K562 (cell line): ENCODE measurements around the gene ACTR3C. TPM values are rescaled to one million over a fixed set of nuclear protein-coding genes. Genes with fewer than 3 reads are reported as not detected.

Experiments used
- ADNP ChIP-seq: fragments of 200-800 bp; sonication (Bioruptor generic); IDR thresholded peaks from 2 replicates; pipeline ENCODE4 v1.6.1; 2016; ENCODE audit warnings: missing genetic modification characterization, missing compliant biosample characterization
- BRCA1 ChIP-seq, 2 experiments: fragments of 450-650 bp in 1 of 2; sonication (generic) in 1 of 2; formaldehyde crosslinking in 1 of 2; IDR thresholded peaks; 2 replicates each; pipeline versions ENCODE4 v1.5.0 to v1.6.1; 2017 to 2020; ENCODE audit warnings: mild to moderate bottlenecking in 1 of 2, missing genetic modification reagents in 1 of 2
- CGGBP1 ChIP-seq: fragments of 250-450 bp; sonication (Bioruptor Pico); IDR thresholded peaks from 2 replicates; pipeline ENCODE4 v1.9.0; 2021; ENCODE audit warnings: mild to moderate bottlenecking
- ELF2 ChIP-seq: fragments of 250-450 bp; sonication (Bioruptor Pico); IDR thresholded peaks from 2 replicates; pipeline ENCODE4 v1.5.0; 2021; ENCODE audit warnings: mild to moderate bottlenecking
- HDAC1 ChIP-seq, 2 experiments: fragments of 450-650 bp; IDR thresholded peaks; 2 replicates each; pipeline ENCODE4 v1.6.1; 2016 to 2017; ENCODE audit warnings: inconsistent platforms in 1 of 2, mild to moderate bottlenecking in 1 of 2, moderate library complexity in 1 of 2
- HDAC8 ChIP-seq: fragments of 450-650 bp; IDR thresholded peaks from 2 replicates; pipeline ENCODE4 v1.6.1; 2016; ENCODE audit warnings: mild to moderate bottlenecking, missing genetic modification characterization, moderate library complexity, missing compliant biosample characterization
- KHSRP ChIP-seq: fragments of 450-650 bp; IDR thresholded peaks from 2 replicates; pipeline ENCODE4 v1.6.1; 2017
- MBD1 ChIP-seq: fragments of 250-450 bp; sonication (Bioruptor Pico); IDR thresholded peaks from 2 replicates; pipeline ENCODE4 v1.8.0; 2022; ENCODE audit warnings: inconsistent platforms
- NCOR1 ChIP-seq: fragments of 450-650 bp; IDR thresholded peaks from 2 replicates; pipeline ENCODE4 v1.6.1; 2016; ENCODE audit warnings: mild to moderate bottlenecking, moderate library complexity
- POLR3G ChIP-seq: IDR thresholded peaks from 2 replicates; pipeline ENCODE4 v1.6.1; 2011; ENCODE audit not compliant: insufficient read length, insufficient replicate concordance; ENCODE audit errors: extremely low read depth
- RBBP5 ChIP-seq: fragments of 200-600 bp; sonication (generic); IDR thresholded peaks from 2 replicates; pipeline ENCODE4 v1.6.1; 2012; ENCODE audit warnings: borderline replicate concordance, mild to moderate bottlenecking, low read length, control low read depth, inconsistent platforms; ENCODE audit not compliant: insufficient read depth, poor library complexity, severe bottlenecking
- SAP30 ChIP-seq: fragments of 200-600 bp; sonication (generic); IDR thresholded peaks from 2 replicates; pipeline ENCODE4 v1.6.1; 2012; ENCODE audit warnings: borderline replicate concordance, low read depth, mild to moderate bottlenecking, moderate library complexity, low read length, control low read depth, inconsistent platforms; ENCODE audit not compliant: insufficient read depth, poor library complexity, severe bottlenecking
- U2AF1 ChIP-seq: fragments of 200-400 bp; formaldehyde crosslinking; optimal IDR thresholded peaks from 2 replicates; pipeline ENCODE3; 2017; ENCODE audit warnings: mild to moderate bottlenecking, low read depth, low read length, moderate library complexity
- ZBTB1 ChIP-seq: sonication (generic); formaldehyde crosslinking; IDR thresholded peaks from 2 replicates; pipeline ENCODE4 v1.8.1; 2023; ENCODE audit warnings: missing genetic modification reagents, low read depth, mild to moderate bottlenecking, borderline replicate concordance
- ZBTB2 ChIP-seq: fragments of 450-650 bp; IDR thresholded peaks from 2 replicates; pipeline ENCODE4 v1.6.1; 2016; ENCODE audit warnings: antibody characterized with exemption
- ZFPM2 ChIP-seq: fragments of 250-450 bp; sonication (Bioruptor Pico); IDR thresholded peaks from 2 replicates; pipeline ENCODE4 v1.5.1; 2022; ENCODE audit warnings: mild to moderate bottlenecking
- ZNF175 ChIP-seq: fragments of 200-800 bp; sonication (Bioruptor generic); IDR thresholded peaks from 2 replicates; pipeline ENCODE4 v1.6.1; 2016; ENCODE audit warnings: low read depth, mild to moderate bottlenecking, missing genetic modification characterization, missing compliant biosample characterization
- ZNF347 ChIP-seq: fragments of 450-650 bp; formaldehyde crosslinking; IDR thresholded peaks from 2 replicates; pipeline ENCODE4 v1.4.0; 2020; ENCODE audit warnings: low read depth, mild to moderate bottlenecking, moderate library complexity
- ZNF77 ChIP-seq: fragments of 250-450 bp; sonication (Bioruptor Pico); IDR thresholded peaks from 2 replicates; pipeline ENCODE4 v1.5.0; 2020
- polyA plus RNA-seq, 8 experiments: library from polyadenylated mRNA; depleted of rRNA in 4 of 8; stranded (reverse) in 5 of 8; unstranded in 3 of 8; fragments of >200 nt; fragmentation: Nextera tagmentation in 2 of 8; fragmentation: Illumina TruSeq in 1 of 8; extraction: Ambion mirVana in 2 of 8; extraction: Trizol in 1 of 8; gene quantifications; 2 replicates each; pipeline versions ENCODE4 v1.2.1 to v1.2.3, GENCODE V29; 2011 to 2014; ENCODE audit warnings: inconsistent platforms in 1 of 8, missing spikeins in 1 of 8
- total RNA-seq, 7 experiments: library from RNA; depleted of rRNA in 6 of 7; stranded (reverse); fragments of >200 nt in 6 of 7; fragmentation: Illumina TruSeq in 2 of 7; extraction: Trizol in 2 of 7; gene quantifications; 2 replicates each; pipeline versions ENCODE4 v1.2.1 to v1.2.3, GENCODE V29; 2011 to 2021; ENCODE audit warnings: low replicate concordance in 1 of 7
- TF ChIP-seq, protein P1 (sequence below): fragments of 250-450 bp; sonication (Bioruptor Pico); IDR thresholded peaks from 2 replicates; pipeline ENCODE4 v1.4.0; 2020; ENCODE audit warnings: mild to moderate bottlenecking, moderate library complexity
- TF ChIP-seq, protein P2 (sequence below): fragments of 450-650 bp; conservative IDR thresholded peaks from 2 replicates; pipeline ENCODE4 v1.6.1; 2016; ENCODE audit warnings: missing genetic modification characterization, low read depth, mild to moderate bottlenecking, missing compliant biosample characterization, moderate library complexity

Gene ACTR3C
- total and polyA plus RNA-seq, 9 of the 15 experiments (the other 6 are each of a cell fraction or from before 2014, with no cell fraction given): 9.0 to 35.4 (median 13.3) TPM

GRCh38 chr7:150355666-150356059, 32.3 kb upstream of the ACTR3C start (continued):
- no peak for TF ChIP-seq NCOR1
- TF ChIP-seq RBBP5: no peak
- TF ChIP-seq CGGBP1 (CRISPR knock-in tag): no peak
- peak; percentile 53; the same call in 1 of the 2 replicates for TF ChIP-seq HDAC8 (tag)
- TF ChIP-seq, protein P1, sequence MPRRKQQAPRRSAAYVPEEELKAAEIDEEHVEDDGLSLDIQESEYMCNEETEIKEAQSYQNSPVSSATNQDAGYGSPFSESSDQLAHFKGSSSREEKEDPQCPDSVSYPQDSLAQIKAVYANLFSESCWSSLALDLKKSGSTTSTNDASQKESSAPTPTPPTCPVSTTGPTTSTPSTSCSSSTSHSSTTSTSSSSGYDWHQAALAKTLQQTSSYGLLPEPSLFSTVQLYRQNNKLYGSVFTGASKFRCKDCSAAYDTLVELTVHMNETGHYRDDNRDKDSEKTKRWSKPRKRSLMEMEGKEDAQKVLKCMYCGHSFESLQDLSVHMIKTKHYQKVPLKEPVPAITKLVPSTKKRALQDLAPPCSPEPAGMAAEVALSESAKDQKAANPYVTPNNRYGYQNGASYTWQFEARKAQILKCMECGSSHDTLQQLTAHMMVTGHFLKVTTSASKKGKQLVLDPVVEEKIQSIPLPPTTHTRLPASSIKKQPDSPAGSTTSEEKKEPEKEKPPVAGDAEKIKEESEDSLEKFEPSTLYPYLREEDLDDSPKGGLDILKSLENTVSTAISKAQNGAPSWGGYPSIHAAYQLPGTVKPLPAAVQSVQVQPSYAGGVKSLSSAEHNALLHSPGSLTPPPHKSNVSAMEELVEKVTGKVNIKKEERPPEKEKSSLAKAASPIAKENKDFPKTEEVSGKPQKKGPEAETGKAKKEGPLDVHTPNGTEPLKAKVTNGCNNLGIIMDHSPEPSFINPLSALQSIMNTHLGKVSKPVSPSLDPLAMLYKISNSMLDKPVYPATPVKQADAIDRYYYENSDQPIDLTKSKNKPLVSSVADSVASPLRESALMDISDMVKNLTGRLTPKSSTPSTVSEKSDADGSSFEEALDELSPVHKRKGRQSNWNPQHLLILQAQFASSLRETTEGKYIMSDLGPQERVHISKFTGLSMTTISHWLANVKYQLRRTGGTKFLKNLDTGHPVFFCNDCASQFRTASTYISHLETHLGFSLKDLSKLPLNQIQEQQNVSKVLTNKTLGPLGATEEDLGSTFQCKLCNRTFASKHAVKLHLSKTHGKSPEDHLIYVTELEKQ: 0 out of 2 replicates have a peak, but pooled peaks have one; percentile 14
- TF ChIP-seq U2AF1: no peak
- no peak for TF ChIP-seq POLR3G
- peak; percentile 45; the same call in 1 of the 2 replicates for TF ChIP-seq ZNF175
- TF ChIP-seq HDAC1 (IDR thresholded peaks at IDR 0.05): no peak
- no peak for TF ChIP-seq ZNF77 (CRISPR knock-in tag)
- TF ChIP-seq ZFPM2: no peak
- no peak for TF ChIP-seq MBD1 (CRISPR knock-in tag)
- TF ChIP-seq ZNF347 (CRISPR knock-in tag): no peak
- TF ChIP-seq ZBTB2: no peak
- no peak for TF ChIP-seq SAP30
- TF ChIP-seq KHSRP: no peak
- TF ChIP-seq ELF2 (CRISPR knock-in tag): 0 out of 2 replicates have a peak, but pooled peaks have one; percentile 38
- TF ChIP-seq ZBTB1: no peak
- no peak for TF ChIP-seq BRCA1 (IDR thresholded peaks at IDR 0.05)
- TF ChIP-seq BRCA1 (CRISPR knock-in tag; IDR thresholded peaks at IDR 0.05): no peak
- TF ChIP-seq ADNP (tag): no peak
- TF ChIP-seq, protein P2, sequence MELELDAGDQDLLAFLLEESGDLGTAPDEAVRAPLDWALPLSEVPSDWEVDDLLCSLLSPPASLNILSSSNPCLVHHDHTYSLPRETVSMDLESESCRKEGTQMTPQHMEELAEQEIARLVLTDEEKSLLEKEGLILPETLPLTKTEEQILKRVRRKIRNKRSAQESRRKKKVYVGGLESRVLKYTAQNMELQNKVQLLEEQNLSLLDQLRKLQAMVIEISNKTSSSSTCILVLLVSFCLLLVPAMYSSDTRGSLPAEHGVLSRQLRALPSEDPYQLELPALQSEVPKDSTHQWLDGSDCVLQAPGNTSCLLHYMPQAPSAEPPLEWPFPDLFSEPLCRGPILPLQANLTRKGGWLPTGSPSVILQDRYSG (tag): peak; percentile 96
